Raji (cell line): ENCODE data around the gene MSX1.

Experiments
- POLR2A ChIP-seq: IDR thresholded peaks from 2 replicates; pipeline ENCODE4 v1.6.1; 2011; ENCODE audit warnings: low read depth, low read length, control low read depth; ENCODE audit not compliant: insufficient read depth

Gene MSX1

GRCh38 chr4:4889781-4890180 is 30.3 kb downstream of the MSX1 start:
- TF ChIP-seq POLR2A: no peak

- no peak for TF ChIP-seq POLR2A
These were observed 31.2 kb downstream of the MSX1 start for GRCh38 chr4:4890574-4891255.

- TF ChIP-seq POLR2A: no peak
These were observed 34.3 kb downstream of the MSX1 start for GRCh38 chr4:4893721-4894120.

GRCh38 chr4:4899202-4899925 is 39.9 kb downstream of the MSX1 start:
- no peak for TF ChIP-seq POLR2A

- no peak for TF ChIP-seq POLR2A
These were observed 42.4 kb downstream of the MSX1 start for GRCh38 chr4:4901877-4902276.

- TF ChIP-seq POLR2A: no peak
These were observed 52.7 kb downstream of the MSX1 start for GRCh38 chr4:4912155-4912554.

- no peak for TF ChIP-seq POLR2A
These were observed 53.7 kb downstream of the MSX1 start for GRCh38 chr4:4913147-4913561.
